ENCODE results near the gene HNMT.
"Not testable (repeated sequence)": the region's sequence is repeated elsewhere in the genome, so short reads cannot be mapped to it uniquely, and the experiment has no call there.

Gene HNMT

GRCh38 chr2:137975280-137976271, 11.3 kb downstream of the HNMT start:
- DNase-seq (ENCODE audit: low read depth), result no peak

GRCh38 chr2:137976274-137976673, 12.0 kb downstream of the HNMT start:
- DNase-seq (ENCODE audit: low read depth), result no peak

GRCh38 chr2:137977790-137978189, 13.5 kb downstream of the HNMT start:
- no peak for DNase-seq (ENCODE audit: low read depth)

- DNase-seq (ENCODE audit: low read depth), result no peak
Observed at GRCh38 chr2:137980459-137980858, 16.2 kb downstream of the HNMT start.

GRCh38 chr2:137981112-137981656, 16.9 kb downstream of the HNMT start:
- DNase-seq (ENCODE audit: low read depth), result no peak

- DNase-seq (ENCODE audit: low read depth), result no peak
Observed at GRCh38 chr2:137983581-137983980, 19.3 kb downstream of the HNMT start.

- DNase-seq (ENCODE audit: low read depth), result no peak
Observed at GRCh38 chr2:137986268-137986667, 22.0 kb downstream of the HNMT start.

- no peak for DNase-seq (ENCODE audit: low read depth)
Observed at GRCh38 chr2:137987011-137987410, 22.7 kb downstream of the HNMT start.

GRCh38 chr2:137991078-137991477, 26.8 kb downstream of the HNMT start:
- DNase-seq (ENCODE audit: low read depth), result no peak

GRCh38 chr2:137992039-137992646, 27.9 kb downstream of the HNMT start:
- no peak for DNase-seq (ENCODE audit: low read depth)

- not testable (repeated sequence) for DNase-seq (ENCODE audit: low read depth)
Observed at GRCh38 chr2:137993715-137994476, 29.6 kb downstream of the HNMT start.

GRCh38 chr2:137995368-137995767, 31.1 kb downstream of the HNMT start:
- DNase-seq (ENCODE audit: low read depth), result not testable (repeated sequence)

- not testable (repeated sequence) for DNase-seq (ENCODE audit: low read depth)
Observed at GRCh38 chr2:137996158-137996557, 31.9 kb downstream of the HNMT start.

GRCh38 chr2:137997733-137998132, 33.5 kb downstream of the HNMT start:
- DNase-seq (ENCODE audit: low read depth), result no peak

GRCh38 chr2:137998503-137998902, 34.2 kb downstream of the HNMT start:
- no peak for DNase-seq (ENCODE audit: low read depth)

- DNase-seq (ENCODE audit: low read depth), result no peak
Observed at GRCh38 chr2:137999273-137999672, 35.0 kb downstream of the HNMT start.

GRCh38 chr2:138000009-138000408, 35.7 kb downstream of the HNMT start:
- no peak for DNase-seq (ENCODE audit: low read depth)

GRCh38 chr2:138000796-138001195, 36.5 kb downstream of the HNMT start:
- no peak for DNase-seq (ENCODE audit: low read depth)

- DNase-seq (ENCODE audit: low read depth), result no peak
Observed at GRCh38 chr2:138003411-138003810, 39.1 kb downstream of the HNMT start.

- DNase-seq (ENCODE audit: low read depth), result no peak
Observed at GRCh38 chr2:138007431-138007830, 43.2 kb downstream of the HNMT start.

GRCh38 chr2:138009622-138010021, 45.3 kb downstream of the HNMT start:
- DNase-seq (ENCODE audit: low read depth), result no peak

GRCh38 chr2:138010890-138011289, 46.6 kb downstream of the HNMT start:
- no peak for DNase-seq (ENCODE audit: low read depth)
